PC-3 (cell line): Measurements from ENCODE around the gene PXN. TPM values are rescaled to one million over a fixed set of nuclear protein-coding genes. Genes with fewer than 3 reads are reported as not detected.
"Not testable (repeated sequence)": the region's sequence is repeated elsewhere in the genome, so short reads cannot be mapped to it uniquely, and the experiment has no call there.

ENCODE experiments used
- ATAC-seq: fragments of 200-7000 bp; cut with Tn5 transposase; 2 replicates; pipeline ENCODE4 v1.9.1; 2020; ENCODE audit warnings: mild to moderate bottlenecking, moderate library complexity
- BruUV-seq: library from RNA; stranded (reverse); fragments of 400-500 nt; replicated peaks from 2 replicates; lab custom pipeline; 2021; lab: Mats Ljungman, UMichigan
- CTCF ChIA-PET: fragments of 300-600 bp; sonication (Branson Sonifier 250); formaldehyde crosslinking; loops from one replicate; lab custom pipeline; 2022; ENCODE audit warnings: antibody characterized with exemption; lab: Charles Lee
- POLR2A ChIA-PET: fragments of 300-600 bp; sonication (Branson Sonifier 250); formaldehyde crosslinking; loops from one replicate; lab custom pipeline; 2022; ENCODE audit warnings: antibody characterized with exemption; ENCODE audit not compliant: unreplicated experiment; lab: Charles Lee
- DNase-seq: peaks from one replicate; pipeline ENCODE4 v3.0.0-alpha.2; 2015
- H2AFZ ChIP-seq: fragments of 300-600 bp; sonication (generic); 2 replicates; pipeline ENCODE4 v1.6.0; 2016; ENCODE audit warnings: antibody characterized with exemption, low read length
- H3F3A ChIP-seq: fragments of 300-600 bp; sonication (generic); one replicate; pipeline ENCODE4 v1.6.0; 2017; ENCODE audit warnings: antibody characterized with exemption, low read length, control low read depth, mild to moderate bottlenecking; ENCODE audit not compliant: unreplicated experiment
- H3K27ac ChIP-seq: fragments of 300-600 bp; sonication (generic); 2 replicates; pipeline ENCODE4 v1.5.1; 2016; ENCODE audit warnings: mild to moderate bottlenecking, low read length
- H3K27me3 ChIP-seq: fragments of 300-600 bp; sonication (generic); 2 replicates; pipeline ENCODE4 v1.6.1; 2016; ENCODE audit warnings: low read length, mixed read lengths
- H3K36me3 ChIP-seq: fragments of 300-600 bp; sonication (generic); 2 replicates; pipeline ENCODE4 v1.6.1; 2016; ENCODE audit warnings: low read depth, mixed run types, low read length, mixed read lengths
- H3K4me1 ChIP-seq: fragments of 300-600 bp; sonication (generic); 2 replicates; pipeline ENCODE4 v1.5.1; 2016; ENCODE audit warnings: low read length; ENCODE audit not compliant: insufficient read depth
- H3K4me2 ChIP-seq: fragments of 300-600 bp; sonication (generic); 2 replicates; pipeline ENCODE4 v1.6.0; 2016; ENCODE audit warnings: low read length
- H3K4me3 ChIP-seq: fragments of 300-600 bp; sonication (generic); 2 replicates; pipeline ENCODE4 v1.5.1; 2016; ENCODE audit warnings: mild to moderate bottlenecking, low read length, mixed read lengths
- H3K79me2 ChIP-seq: fragments of 300-600 bp; sonication (generic); 2 replicates; pipeline ENCODE4 v1.6.1; 2017; ENCODE audit warnings: low read length, mixed read lengths
- H3K9ac ChIP-seq: fragments of 300-600 bp; sonication (generic); 2 replicates; pipeline ENCODE4 v1.6.0; 2016; ENCODE audit warnings: mild to moderate bottlenecking, low read length
- H3K9me2 ChIP-seq: fragments of 300-600 bp; sonication (generic); replicated peaks from 2 replicates; pipeline ENCODE4 v1.6.1; 2016; ENCODE audit warnings: mixed run types, low read length, mixed read lengths
- H3K9me3 ChIP-seq: fragments of 300-600 bp; sonication (generic); 2 replicates; pipeline ENCODE4 v1.6.1; 2016; ENCODE audit warnings: low read length, mixed read lengths
- H4K20me1 ChIP-seq: fragments of 300-600 bp; sonication (generic); 2 replicates; pipeline ENCODE4 v1.6.1; 2016; ENCODE audit warnings: low read length, mixed read lengths
- EZH2 ChIP-seq: fragments of 300-600 bp; sonication (generic); IDR thresholded peaks from one replicate; pipeline ENCODE4 v1.6.1; 2017; ENCODE audit warnings: antibody characterized with exemption, mild to moderate bottlenecking, low read length; ENCODE audit not compliant: unreplicated experiment
- EZH2phosphoT487 ChIP-seq: fragments of 300-600 bp; sonication (generic); IDR thresholded peaks from 2 replicates; pipeline ENCODE4 v1.6.1; 2018; ENCODE audit warnings: mild to moderate bottlenecking, antibody characterized with exemption, low read length, borderline replicate concordance
- intact Hi-C: fragments of 100-400 bp; cut with micrococcal nuclease; formaldehyde crosslinking; loops from 2 replicates; pipeline ENCODE4 v1.9.0; 2023
- total RNA-seq: library from RNA; depleted of rRNA; stranded (reverse); fragments of >200 nt; gene quantifications from 2 replicates; pipeline ENCODE4 v1.2.3, GENCODE V29; 2014
- TF ChIP-seq, protein P1 (sequence below): fragments of 300-600 bp; sonication (generic); conservative IDR thresholded peaks from 2 replicates; pipeline ENCODE4 v1.5.1; 2017; ENCODE audit warnings: antibody characterized with exemption, low read depth, mild to moderate bottlenecking, low read length

The PXN gene
- total RNA-seq, 1 experiment from 2014 or later: 313 TPM

DNA sequence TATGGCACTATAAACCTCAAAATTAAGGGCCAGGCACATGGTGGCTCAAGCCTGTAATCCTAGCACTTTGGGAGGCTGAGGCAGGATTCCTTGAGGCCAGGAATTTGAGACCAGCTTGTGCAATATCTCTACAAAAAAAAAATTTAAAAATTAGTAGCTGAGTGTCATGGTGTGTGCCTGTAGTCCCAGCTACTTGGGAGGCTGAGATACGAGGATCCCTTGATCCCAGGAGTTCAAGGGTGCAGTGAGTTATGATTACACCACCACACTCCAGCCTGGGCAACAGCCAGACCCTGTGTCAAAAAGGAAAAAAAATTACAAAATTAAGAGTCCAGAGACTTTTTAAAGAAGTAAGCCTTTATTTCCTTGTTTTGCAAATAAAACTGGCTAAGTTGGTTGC lies 69.2 kb downstream of the PXN start:
- Histone ChIP-seq H2AFZ (no peak overlapping the region), H3F3A (peaks cover 49% of the 10 kb centered on the region), H3K4me1 (peaks cover 61% of the 10 kb centered on the region), H3K9ac (peak overlapping the region; percentile 3; the same call in 1 of the 2 replicates), H4K20me1 (peaks cover 60% of the 10 kb centered on the region), H3K27me3 (no peaks in the 10 kb centered on the region), H3K27ac (peak overlapping the region; percentile 98), H3K9me2 (no peaks in the 10 kb centered on the region), H3K9me3 (no peaks in the 10 kb centered on the region), H3K4me2 (peak overlapping the region; percentile 94), H3K4me3 (peak overlapping the region; percentile 76), H3K79me2 (peaks cover 82% of the 10 kb centered on the region), H3K36me3 (peaks cover 54% of the 10 kb centered on the region)
- BruUV-seq: no TSS peak
- POLR2A ChIA-PET: interaction anchor here (0.7 to 1.1 kb wide), 2 partner anchors 66 to 95 kb away, joined by 3 to 12 read pairs; partner anchors contain the start of gene RNU4-2
- CTCF ChIA-PET: no interaction called here
- TF ChIP-seq EZH2: no peak
- no peak for TF ChIP-seq EZH2phosphoT487
- TF ChIP-seq, protein P1, sequence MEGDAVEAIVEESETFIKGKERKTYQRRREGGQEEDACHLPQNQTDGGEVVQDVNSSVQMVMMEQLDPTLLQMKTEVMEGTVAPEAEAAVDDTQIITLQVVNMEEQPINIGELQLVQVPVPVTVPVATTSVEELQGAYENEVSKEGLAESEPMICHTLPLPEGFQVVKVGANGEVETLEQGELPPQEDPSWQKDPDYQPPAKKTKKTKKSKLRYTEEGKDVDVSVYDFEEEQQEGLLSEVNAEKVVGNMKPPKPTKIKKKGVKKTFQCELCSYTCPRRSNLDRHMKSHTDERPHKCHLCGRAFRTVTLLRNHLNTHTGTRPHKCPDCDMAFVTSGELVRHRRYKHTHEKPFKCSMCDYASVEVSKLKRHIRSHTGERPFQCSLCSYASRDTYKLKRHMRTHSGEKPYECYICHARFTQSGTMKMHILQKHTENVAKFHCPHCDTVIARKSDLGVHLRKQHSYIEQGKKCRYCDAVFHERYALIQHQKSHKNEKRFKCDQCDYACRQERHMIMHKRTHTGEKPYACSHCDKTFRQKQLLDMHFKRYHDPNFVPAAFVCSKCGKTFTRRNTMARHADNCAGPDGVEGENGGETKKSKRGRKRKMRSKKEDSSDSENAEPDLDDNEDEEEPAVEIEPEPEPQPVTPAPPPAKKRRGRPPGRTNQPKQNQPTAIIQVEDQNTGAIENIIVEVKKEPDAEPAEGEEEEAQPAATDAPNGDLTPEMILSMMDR: no peak
- ATAC-seq: no peak
- no peak for DNase-seq
- intact Hi-C loops: no loop called here

DNA sequence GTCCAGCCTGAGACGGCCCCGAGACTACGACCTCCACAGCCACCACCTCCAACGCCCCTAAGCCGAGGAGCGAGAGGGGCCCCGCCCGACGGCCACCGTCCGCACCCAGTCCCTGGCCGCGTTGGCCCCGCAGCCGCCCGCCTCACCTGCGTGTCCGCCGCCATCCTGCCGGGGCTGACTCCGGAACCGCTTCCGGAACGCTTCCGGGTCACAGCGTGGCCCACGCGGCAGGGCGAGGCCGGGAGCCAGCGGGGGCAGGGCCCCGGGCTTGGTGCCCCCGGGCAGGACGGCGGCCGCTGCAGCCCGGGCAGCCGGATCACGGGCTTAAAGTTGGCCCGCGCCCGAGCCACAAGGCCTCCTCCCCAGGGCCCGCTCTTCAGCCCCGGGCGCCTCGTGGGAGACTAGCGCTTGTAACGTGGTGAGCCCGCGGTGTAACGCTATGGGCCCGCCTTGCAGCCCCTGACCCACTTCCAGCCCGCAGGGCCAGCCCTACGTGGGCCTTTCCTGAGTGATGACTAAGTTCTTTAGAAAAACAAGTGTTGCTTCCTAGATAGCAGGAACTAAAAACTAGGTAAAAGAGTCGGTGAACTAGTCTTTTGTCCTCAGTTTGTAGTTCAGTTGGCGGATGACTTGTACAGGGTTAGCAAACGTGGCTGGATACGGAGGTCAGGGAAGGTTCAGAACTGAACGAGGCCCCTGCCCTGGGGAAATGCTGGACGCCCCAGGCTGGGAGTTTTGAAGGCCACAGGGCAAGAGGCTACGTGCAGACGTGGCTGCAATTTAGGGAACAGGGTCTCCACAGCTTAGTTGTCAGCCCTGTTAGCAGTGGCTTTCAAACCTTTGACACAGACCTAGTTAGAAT lies 70.8 kb downstream of the PXN start, which contains the start of gene GCN1:
TSS of gene GCN1 (minus strand) at position 182 of the 862 bp plus-strand sequence. CDS start at position 164, 18 bp downstream.
- Histone ChIP-seq H3K9me2 (no peaks in the 10 kb centered on the region), H3K9me3 (no peaks in the 10 kb centered on the region), H3K79me2 (peaks cover 85% of the 10 kb centered on the region), H2AFZ (peak within 1 kb of the TSS; percentile 46; the same call in 1 of the 2 replicates), H3F3A (peaks cover 41% of the 10 kb centered on the region), H4K20me1 (peaks cover 63% of the 10 kb centered on the region), H3K27me3 (no peaks in the 10 kb centered on the region), H3K4me1 (peaks cover 64% of the 10 kb centered on the region), H3K4me2 (peak within 1 kb of the TSS; percentile 94), H3K9ac (peak within 1 kb of the TSS; percentile 98), H3K36me3 (peaks cover 60% of the 10 kb centered on the region), H3K4me3 (peak within 1 kb of the TSS; percentile 76), H3K27ac (peak within 1 kb of the TSS; percentile 98)
- CTCF ChIA-PET: interaction anchor here (0.6 kb wide), 1 partner anchor 71 kb away, joined by 5 read pairs; no protein-coding TSS in a partner anchor
- intact Hi-C loops: no loop called here
- POLR2A ChIA-PET: no interaction called here
- peak; percentile 98 for DNase-seq
- peak; percentile 75 for TF ChIP-seq EZH2phosphoT487
- TF ChIP-seq EZH2: no peak
- peak; percentile 77 for ATAC-seq
- TSS peak; percentile 66 for BruUV-seq

DNA sequence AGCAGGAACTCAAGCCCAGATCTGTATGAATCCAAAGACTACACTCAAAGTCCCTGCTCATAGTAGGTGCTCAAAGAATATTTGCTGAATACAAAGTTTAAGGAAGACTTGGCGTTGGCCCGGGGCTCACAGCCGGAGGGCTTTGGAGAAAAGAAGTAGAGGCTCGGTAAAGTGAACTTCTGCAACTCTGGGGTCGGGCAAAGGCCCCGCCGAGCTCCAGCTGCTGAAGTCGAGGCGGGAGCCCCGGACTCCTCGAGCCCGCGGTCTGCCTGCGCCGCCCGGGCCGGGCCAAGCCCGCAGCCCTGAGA lies 71.3 kb downstream of the PXN start:
- no TSS peak for BruUV-seq
- Histone ChIP-seq H3K4me1 (peaks cover 58% of the 10 kb centered on the region), H3K4me3 (peak overlapping the region; percentile 76), H3F3A (peaks cover 35% of the 10 kb centered on the region), H3K9me2 (no peaks in the 10 kb centered on the region), H3K9ac (peak overlapping the region; percentile 98), H3K27ac (peak overlapping the region; percentile 98), H4K20me1 (peaks cover 57% of the 10 kb centered on the region), H3K4me2 (peak overlapping the region; percentile 94), H3K36me3 (peaks cover 56% of the 10 kb centered on the region), H2AFZ (peak overlapping the region; percentile 46; the same call in 1 of the 2 replicates), H3K9me3 (no peaks in the 10 kb centered on the region), H3K27me3 (no peaks in the 10 kb centered on the region), H3K79me2 (peaks cover 84% of the 10 kb centered on the region)
- TF ChIP-seq EZH2: no peak
- no peak for TF ChIP-seq EZH2phosphoT487
- TF ChIP-seq, protein P1: no peak
- DNase-seq (no peak), ATAC-seq (no peak; the same call in 1 of the 2 replicates)
- ChIA-PET CTCF (no interaction called here), POLR2A (no interaction called here)
- intact Hi-C loops: no loop called here

DNA sequence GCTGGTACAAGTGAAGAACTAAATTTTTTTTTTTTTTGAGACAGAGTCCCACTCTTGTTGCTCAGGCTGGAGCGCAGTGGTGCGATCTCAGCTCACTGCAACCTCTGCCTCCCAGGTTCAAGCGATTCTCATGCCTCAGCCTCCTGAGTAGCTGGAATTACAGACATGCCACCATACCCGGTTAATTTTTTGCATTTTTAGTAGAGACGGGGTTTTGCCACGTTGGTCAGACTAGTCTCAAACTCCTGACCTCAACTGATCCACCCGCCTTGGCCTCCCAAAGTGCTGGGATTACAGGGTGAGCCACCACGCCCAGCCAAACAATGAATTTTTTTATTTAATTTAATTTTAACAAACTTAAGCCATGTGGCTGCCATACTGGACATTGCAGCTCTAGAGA lies 72.2 kb downstream of the PXN start:
- H3K27ac ChIP-seq, POLR2A ChIA-PET, intact Hi-C loops, H2AFZ ChIP-seq, H3K9me3 ChIP-seq, DNase-seq, ATAC-seq, H3K9me2 ChIP-seq, H3K27me3 ChIP-seq, BruUV-seq: not testable (repeated sequence)
- peaks cover 31% of the 10 kb centered on the region for H3F3A ChIP-seq
- H3K4me1 ChIP-seq: peaks cover 50% of the 10 kb centered on the region
- H3K36me3 ChIP-seq: peaks cover 54% of the 10 kb centered on the region
- H3K79me2 ChIP-seq: peaks cover 82% of the 10 kb centered on the region
- H3K4me2 ChIP-seq: peak overlapping the region; percentile 94
- CTCF ChIA-PET: interaction anchor here (0.7 kb wide), 1 partner anchor 11 kb away, joined by 4 read pairs; no protein-coding TSS in a partner anchor
- peaks cover 48% of the 10 kb centered on the region for H4K20me1 ChIP-seq
- peak overlapping the region; percentile 76 for H3K4me3 ChIP-seq
- peak overlapping the region; percentile 98 for H3K9ac ChIP-seq
